NK-92 treated with Interleukin-12 subunit alpha and Interleukin-12 subunit beta, amount 100 ng/mL, for 24 hours (cell line): ENCODE data around the gene CIBAR2.

Source experiments
- DNase-seq: peaks from one replicate; lab custom pipeline; 2025; lab: John Stamatoyannopoulos, UW

Gene CIBAR2

GRCh38 chr16:85103114-85104079, 8.9 kb downstream of the CIBAR2 start:
- DNase-seq: no peak

GRCh38 chr16:85101956-85102630, 10.2 kb downstream of the CIBAR2 start:
- DNase-seq: no peak

GRCh38 chr16:85100265-85100664, 12.0 kb downstream of the CIBAR2 start:
- no peak for DNase-seq

GRCh38 chr16:85098565-85098964, 13.7 kb downstream of the CIBAR2 start:
- DNase-seq: no peak

- no peak for DNase-seq
These were observed 15.4 kb downstream of the CIBAR2 start for GRCh38 chr16:85096921-85097320.

- no peak for DNase-seq
These were observed 17.5 kb downstream of the CIBAR2 start for GRCh38 chr16:85094812-85095211.

GRCh38 chr16:85094176-85094805, 18.0 kb downstream of the CIBAR2 start:
- no peak for DNase-seq

GRCh38 chr16:85093705-85094104, 18.6 kb downstream of the CIBAR2 start:
- DNase-seq: no peak

- no peak for DNase-seq
These were observed 19.4 kb downstream of the CIBAR2 start for GRCh38 chr16:85092851-85093250.

GRCh38 chr16:85092309-85092708, 20.0 kb downstream of the CIBAR2 start:
- no peak for DNase-seq

- no peak for DNase-seq
These were observed 20.8 kb downstream of the CIBAR2 start for GRCh38 chr16:85091522-85091910.

GRCh38 chr16:85090873-85091521, 21.3 kb downstream of the CIBAR2 start:
- no peak for DNase-seq

GRCh38 chr16:85090181-85090580, 22.1 kb downstream of the CIBAR2 start:
- DNase-seq: no peak

- DNase-seq: no peak
These were observed 22.7 kb downstream of the CIBAR2 start for GRCh38 chr16:85089525-85089924.

- DNase-seq: no peak
These were observed 23.6 kb downstream of the CIBAR2 start for GRCh38 chr16:85088570-85089199.

GRCh38 chr16:85087899-85088569, 24.2 kb downstream of the CIBAR2 start:
- DNase-seq: no peak

- DNase-seq: peak; percentile 63
These were observed 25.7 kb downstream of the CIBAR2 start for GRCh38 chr16:85086347-85087291.

GRCh38 chr16:85085721-85086120, 26.6 kb downstream of the CIBAR2 start:
- no peak for DNase-seq

- DNase-seq: no peak
These were observed 27.3 kb downstream of the CIBAR2 start for GRCh38 chr16:85084841-85085510.
